GM19324 (cell line): ENCODE measurements around the gene TTI1.

Experiments used
- ATAC-seq: cut with Tn5 transposase; IDR thresholded peaks from one replicate; pipeline ENCODE4 v1.9.1; 2021; ENCODE audit warnings: mild to moderate bottlenecking, moderate library complexity; ENCODE audit not compliant: unreplicated experiment, low FRiP score

TTI1 gene

DNA sequence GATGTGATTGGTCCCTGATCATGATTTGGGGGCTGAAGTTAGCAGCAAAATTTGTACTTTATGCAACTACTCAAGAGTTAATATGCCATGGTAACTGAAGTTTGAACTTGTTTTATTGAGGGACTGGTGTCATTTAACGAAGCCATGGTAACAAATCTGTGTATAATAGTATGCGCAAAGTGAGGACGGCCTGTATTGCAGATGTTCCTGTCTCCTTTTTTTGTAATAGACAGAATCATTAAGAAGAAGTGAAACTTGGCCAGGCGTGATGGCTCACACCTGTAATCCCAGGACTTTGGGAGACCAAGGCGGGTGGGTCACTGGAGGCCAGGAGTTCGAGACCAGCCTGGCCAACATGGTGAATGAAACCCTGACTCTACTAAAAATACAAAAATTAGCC, 22.6 kb upstream of the TTI1 start:
- no peak for ATAC-seq

DNA sequence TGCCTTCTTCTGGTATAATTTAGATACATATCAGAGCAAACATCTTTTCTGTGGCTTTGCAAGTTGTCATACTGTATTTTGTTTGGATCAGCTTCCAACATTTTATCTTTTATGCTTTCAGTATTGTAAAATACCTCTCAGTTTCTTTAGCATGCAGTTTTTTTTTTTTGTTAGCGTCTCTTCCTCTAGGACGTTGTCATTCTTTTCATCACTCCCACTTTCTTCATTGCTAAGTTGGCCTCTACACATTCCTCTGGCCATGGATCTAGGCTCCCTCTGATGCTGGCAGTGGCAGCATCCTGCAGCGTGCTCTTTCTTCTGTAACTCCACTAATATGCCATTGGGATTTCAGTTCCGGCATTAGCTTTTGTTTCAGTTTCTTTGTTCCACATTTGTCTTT, 22.0 kb upstream of the TTI1 start:
- no peak for ATAC-seq

DNA sequence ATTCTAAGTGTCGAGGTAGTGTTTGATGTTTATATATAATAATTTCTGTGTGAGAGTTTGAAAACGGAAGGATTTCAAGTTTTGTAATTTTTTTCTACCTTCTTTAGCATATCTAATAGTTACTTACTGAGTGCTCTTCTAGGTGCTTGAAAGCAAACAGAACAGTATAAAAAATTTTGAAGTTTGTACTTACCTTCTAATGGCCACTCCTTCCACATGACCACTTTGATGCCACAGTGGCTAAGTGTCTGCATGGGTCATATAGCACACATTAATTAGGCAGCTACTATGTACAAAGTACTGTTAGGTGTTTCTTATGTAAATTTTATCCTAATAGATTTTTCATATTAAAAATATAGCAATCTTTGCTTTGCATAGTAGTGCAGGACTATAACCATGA, 21.4 kb upstream of the TTI1 start:
- no peak for ATAC-seq

DNA sequence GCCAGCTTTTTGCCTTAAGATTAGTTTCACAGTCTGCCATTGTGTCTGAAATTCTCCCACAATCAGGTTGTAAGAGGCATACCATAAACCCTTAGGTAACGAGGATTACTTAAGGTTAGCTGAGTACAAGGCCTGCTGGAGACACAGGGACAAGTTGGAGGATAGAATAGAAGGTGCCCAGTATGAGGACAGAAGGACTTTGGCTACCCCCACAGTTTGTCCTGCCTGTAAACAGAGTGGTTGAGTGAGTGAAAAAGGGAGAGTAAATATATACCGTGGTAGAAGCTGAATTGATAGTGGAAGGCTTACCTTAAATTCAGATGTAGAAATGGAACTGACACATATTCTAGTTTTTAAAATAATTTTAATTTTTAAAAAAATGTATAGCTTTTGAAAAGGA, 19.6 kb upstream of the TTI1 start:
- ATAC-seq = no peak

DNA sequence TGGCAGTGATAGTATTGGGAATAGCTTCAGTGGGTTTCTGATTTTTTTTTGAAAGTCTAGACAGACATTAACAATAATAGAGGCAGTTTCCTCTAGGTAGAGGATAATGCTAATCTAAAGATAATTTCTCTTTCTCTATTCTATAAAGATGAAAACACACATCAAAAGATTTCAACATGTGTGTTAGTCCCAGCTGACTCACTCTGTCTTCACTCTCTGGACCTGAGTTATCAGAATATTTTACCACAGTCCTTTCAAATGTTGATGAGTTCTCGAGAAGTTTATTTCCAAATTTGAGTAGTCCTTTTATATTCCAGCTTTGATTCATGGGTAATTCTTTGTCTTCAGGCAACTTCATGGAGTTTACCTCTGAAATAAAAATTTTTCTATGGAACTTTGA, 17.4 kb upstream of the TTI1 start:
- no peak for ATAC-seq

DNA sequence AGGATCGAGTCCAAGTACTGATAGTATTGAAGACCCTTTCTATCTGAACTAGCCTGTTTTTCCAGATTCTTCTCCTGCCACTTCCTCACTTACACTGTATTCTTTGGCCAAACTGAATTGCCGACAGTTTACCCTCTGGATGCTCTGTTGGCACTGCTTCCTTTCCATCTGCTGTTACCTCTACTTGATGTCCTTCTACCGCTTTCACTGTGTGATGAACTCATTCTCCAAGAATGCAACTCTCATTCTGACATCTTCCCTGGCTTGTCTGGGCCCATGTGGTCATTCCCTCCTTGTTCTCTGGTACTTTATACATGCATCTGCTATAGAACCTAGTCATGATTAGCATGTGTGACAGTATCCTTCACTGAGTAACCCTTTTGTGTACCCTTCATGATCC, 16.5 kb upstream of the TTI1 start:
- ATAC-seq = no peak

DNA sequence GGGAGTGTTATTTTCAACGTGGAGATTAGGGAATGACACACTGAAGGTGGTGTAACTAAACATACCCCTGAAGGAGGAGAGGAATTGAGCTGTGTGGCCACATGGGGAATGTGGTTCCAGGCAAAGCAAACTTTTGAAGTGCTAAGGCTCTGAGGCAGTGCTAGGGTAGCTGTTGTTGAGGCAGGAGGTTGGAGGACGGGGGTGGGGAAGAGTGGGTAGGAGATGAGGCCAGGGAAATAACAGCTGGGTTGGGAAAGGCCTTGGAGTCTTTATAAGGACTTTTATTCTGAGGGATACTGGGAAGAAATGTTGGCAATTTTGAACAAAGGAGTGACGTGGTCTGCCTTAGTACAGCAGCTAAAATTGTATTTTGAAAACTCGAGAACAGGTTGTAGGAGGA, 13.3 kb upstream of the TTI1 start:
- ATAC-seq = no peak

DNA sequence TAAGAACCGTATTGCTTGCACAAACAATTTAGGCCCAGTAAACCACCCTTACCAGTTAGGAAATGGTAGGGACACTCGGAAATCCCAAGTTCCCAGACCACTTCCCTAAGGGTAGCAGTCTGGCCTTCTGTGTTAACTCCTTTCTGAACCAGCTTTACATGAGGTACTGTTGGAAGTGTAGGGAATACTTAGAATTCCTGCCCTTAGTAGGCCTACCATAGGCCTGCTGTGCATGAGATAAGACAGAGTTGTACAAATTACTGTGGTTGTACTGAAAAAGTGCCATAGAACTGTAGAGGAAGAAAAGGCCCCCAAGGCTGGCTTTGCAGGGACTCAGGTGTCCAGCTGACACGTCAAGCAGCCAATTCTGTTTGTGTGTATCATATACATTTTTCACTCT, 11.4 kb upstream of the TTI1 start:
- ATAC-seq = no peak

DNA sequence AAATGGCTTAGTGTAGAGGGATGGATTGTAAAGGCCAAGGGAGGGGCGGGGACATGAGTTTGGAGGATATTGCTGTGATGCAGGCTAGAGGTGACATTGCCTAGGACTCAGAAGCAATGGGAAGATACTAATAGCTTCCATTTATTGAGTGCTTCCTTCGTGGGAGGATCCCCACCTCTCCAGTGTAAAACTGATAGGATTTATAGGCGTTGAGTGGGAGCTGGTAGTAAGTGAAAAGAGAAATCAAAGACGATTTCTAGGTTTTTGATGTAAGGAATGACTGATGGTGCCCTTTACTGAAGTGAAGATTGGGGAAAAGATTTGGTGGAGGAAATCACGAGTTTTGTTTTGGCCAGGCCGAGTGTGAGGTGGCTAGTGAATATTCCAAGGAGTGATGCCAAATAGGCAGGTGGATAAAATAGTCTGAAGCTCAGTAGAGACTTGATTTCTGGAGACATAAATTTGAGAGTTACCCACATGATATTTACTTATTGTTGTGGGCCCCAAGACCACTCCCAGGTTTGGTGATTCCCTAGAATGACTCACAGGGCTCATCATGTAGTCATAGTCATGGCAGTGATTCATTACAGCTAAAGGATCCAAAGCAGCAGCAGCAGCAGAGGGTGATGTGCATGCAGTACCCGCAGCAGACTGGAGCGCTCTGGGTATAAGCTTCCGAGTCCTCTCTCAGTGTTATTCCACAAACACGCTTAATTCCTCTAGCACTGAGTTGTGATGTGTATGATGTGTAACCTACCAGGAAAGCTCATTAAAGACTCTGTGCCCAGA, 10.4 kb upstream of the TTI1 start:
- ATAC-seq = no peak

DNA sequence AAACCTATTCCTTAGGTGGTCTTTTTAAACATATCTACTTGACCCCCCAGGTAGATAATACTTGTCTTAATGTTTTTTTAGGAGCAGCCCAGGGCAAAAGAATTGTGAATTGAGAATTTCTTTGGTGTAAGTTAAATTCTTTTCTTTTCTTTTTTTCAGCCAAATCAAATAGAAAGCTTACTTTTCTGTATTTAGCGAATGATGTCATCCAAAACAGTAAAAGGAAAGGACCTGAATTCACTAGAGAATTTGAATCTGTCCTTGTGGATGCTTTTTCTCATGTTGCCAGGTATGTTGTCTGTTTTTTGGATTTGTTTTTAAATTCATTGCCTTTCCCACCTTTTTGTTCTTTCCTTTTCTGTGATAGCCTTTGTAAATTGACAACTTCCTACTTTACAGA, 7.0 kb upstream of the TTI1 start:
- no peak for ATAC-seq

DNA sequence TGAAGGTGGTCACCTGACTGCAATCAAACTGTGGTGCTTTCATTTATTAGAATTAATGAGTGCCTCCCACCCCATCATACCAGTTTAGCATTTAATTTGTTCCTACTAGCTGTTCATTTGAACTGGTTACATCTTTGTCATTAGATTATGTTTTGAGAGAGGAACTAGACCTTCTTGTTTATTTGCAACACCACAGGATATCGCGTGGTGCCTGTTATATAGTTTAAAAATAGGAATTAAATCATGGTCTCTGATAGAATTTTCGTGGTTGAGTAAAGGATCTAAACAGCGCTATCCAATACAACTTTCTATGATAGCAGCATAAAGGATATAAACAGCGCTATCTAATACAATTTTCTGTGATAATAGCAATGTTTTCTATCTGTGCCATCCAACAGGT, 3.1 kb upstream of the TTI1 start:
- ATAC-seq = no peak

DNA sequence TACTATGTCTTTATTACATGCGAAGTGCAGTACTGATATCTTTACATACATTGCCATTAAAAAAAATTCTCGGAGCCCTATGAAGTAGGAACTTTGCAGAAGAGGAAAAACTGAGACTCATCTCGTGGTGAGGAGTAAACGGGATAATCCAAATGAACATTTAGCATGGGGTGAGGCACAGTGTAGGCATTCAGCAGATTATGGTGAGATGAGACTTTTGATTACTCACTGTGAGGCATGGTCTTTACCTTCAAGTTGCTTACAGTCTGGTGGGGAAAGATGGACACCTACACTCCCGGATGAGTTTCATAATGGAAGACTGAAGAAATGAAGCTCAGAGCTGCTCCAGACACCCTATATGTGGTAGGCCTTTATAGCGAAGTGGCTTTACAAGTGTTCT, 1.7 kb upstream of the TTI1 start:
- ATAC-seq = no peak

DNA sequence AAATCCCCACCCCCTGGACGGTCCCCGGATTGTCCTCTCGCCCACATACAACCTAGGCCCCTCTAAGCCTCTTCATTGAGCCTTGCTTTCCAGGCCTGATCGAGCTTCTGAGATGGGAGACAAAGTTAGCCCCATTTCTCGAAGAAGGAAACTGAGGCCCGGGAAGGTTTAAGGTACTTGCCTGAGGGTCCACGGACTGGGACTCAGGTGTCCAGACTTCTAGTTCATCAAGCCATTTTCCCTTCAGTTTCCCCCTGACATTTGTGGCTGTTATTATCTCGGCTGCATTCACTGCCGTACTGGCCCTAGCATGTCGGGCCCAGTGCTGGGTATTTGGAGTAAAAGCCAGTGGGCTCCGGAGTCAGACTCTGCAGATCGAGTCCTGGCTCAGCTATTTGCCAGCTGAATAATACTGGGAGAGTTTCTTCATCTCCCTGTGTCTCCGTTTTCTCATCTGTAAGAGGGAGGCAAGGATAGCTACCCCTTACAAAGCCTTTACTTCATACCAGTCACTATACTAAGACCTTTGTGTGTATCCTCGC, 923 bp upstream of the TTI1 start:
- ATAC-seq = no peak

DNA sequence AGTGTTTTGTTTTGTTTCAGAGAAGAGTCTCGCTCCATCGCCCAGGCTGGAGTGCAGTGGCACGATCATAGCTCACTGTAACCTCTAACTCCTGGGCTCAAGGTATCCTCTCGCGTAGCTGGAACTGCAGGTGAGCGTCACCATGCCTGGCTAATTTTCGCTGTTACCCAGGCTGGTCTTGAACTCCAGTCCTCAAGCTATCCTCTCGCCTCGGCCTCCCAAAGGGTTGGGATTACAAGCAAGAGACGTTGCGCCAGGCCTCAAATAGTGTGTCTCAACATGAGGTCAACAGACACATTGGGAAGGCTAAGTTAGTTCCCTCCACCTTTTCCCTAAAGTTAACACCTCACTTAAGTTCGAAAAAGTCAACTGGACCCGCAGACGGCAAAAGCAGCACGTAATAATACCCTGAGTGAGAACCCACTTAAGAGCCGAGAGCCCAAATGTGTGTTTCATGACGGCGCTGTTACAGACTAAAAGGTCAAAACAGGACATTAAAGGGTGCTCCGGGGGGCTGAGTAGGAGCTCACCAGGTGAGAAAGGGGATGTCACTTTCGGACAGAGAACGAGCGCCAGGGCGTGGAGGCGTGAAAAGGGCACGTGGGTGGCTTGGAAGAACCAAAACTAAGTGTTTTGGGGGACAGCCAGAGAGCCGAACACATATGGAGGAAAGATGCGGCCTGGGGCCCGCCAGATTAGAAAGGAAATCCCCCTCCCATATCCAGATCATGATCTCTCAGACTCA, 499 bp downstream of the TTI1 start:
- peak; percentile 52 for ATAC-seq

DNA sequence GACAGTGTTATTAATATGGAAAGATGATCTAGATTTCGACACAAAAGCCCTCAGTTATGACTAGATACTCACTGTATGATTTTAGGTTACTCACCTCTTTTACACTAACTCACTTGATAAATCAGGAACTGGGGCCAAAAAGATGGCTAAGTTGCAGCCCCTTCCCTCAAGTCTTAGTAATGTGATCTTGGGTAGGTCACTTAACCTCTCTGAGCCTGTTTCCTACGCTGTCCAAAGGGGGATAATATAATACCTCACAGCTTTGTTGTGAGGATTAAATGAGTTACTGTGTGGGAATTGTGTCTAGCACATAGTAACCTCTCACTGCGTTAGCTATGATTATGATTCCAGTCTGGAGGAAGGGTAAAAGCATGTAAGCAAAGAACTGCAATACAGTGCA, 1.3 kb downstream of the TTI1 start:
- no peak for ATAC-seq

DNA sequence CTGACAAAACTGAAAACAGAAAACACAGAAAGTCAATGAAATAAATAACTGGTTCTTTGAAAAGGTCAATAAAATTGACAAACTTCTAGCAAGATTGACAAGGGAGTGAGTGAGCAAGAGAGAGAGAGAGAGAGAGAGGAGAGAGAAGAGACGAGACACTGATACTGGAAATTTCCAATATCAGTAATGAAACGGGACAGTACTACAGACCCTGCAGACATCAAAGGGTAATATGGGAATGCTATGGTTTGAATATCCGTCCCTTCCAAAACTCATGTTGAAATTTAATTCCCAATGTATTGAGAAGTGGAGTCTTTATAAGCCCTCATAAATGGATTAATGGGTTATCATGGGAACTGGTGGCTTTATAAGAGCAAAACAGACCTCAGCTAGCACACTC, 3.8 kb downstream of the TTI1 start:
- ATAC-seq = no peak

DNA sequence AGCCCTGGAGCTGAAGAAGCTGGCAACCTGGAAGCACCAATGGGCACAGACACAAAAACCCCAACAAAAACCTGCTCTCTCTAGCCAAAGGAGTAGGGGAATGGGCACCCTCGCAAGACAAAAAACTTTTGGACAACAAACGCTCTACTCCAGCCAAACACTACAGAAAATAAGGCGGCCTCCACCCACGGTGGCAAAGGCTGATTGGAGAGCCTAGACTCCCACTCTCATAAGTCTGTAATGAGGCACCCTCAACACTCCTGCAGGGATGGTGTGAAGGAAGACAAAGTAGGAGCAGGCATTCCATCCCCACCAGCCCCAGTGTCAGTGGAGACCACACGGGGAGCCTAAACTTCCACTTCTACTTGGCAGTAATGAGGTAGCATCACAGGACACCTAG, 8.8 kb downstream of the TTI1 start:
- ATAC-seq = no peak

DNA sequence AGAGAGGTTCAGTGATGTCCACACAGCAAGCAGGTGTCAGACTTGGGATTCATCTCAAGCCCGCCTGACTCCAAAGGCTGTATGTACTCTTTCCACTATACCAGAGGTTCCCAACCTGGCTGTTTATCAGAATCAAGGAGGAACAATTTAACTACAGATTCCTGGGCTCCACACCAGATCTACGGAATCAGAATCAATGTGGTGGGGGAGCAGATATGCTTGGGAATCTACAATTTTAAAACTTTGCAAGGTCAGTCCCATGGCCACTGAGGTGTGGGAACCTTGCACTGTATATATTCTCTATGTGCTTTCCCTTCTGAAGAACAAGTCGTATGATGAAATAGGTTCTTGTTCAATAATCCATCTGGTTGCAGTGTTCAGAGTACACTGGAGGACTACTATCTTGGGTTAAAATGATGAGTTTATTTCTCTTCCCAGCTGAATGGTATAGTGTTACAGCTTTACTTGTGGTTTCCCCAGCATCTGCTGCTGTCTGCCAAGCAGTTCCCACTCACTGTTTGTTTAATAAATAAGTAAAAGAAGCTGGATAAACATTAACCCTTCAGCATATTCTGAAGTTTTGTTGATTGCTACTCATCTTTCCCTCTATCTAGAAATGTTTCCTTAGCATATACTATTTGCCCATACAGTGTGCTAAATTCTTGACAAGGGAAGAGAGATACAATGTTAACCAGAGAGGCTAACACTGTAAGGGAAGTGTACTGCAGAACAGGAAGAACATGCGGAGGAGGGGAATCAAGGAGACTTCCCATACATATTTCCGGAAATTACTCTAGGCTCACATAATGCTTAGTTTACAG, 9.9 kb downstream of the TTI1 start:
- no peak for ATAC-seq

DNA sequence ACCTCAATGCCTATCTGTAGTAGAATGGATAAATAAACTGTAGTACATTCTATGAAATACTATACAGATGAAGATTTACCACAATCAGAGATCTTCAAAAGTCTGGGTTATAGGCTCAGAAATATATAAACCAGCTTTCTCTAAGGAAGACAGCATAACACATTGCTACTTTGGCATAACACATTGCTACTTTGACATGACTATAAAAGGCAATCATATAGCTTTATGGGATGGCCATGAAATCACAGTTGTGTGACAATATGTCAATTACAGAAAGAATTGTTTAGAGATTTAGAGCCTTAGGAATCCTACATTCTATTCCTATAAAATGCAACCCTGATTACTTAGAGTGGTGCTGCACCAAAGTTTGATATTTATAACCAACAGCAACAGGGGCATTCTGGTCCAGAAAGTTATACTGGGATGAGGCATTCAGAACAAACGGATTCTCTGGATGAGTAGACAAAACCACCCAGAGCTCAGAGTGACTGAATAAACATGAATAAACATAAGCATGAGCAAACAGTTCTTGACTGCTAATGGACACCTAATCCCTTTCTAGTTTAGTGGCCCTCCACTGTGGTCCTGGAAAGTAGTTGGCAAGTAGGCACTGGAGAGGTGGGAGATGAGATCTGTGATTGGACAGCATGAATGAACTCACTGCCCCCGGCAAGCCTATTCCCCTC, 12.0 kb downstream of the TTI1 start:
- no peak for ATAC-seq

DNA sequence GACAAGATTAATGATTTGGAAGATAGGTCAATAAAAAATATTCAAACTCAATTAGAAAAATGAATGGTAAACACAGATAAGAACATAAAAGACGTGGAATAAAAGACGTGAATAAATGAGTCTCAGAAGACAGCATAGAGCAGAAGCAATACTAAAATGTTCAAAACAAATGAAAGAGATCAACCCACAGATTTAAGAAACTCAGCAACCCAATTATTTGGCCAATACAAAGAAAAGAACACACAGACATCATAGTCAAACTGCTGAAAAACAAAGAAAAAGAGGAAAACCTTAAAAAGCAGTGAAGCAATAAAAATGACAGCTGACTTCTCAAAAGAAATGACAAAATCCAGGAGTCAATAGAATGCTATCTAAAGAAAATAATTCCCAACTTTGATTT, 14.9 kb downstream of the TTI1 start:
- no peak for ATAC-seq

DNA sequence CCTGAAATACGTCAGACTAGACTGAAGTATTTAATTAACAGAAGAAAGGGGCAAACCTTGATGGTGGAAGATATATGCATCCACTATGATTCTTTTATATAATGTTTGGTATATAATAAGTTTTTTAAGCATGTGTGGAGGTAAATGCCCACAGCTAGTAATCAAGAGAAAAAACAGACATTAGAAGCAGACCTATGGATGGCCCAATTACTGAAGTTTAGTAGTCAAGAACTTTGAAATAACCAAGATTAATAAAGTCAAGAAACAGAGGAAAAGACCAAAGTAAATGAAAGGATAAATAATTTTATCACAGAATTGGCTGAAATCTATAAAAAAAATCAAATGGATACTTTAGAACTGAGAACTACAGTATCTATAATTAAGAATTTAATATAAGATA, 15.3 kb downstream of the TTI1 start:
- no peak for ATAC-seq
